GM12872 (cell line): ENCODE results near the gene ZP2.

ENCODE experiments used
- CTCF ChIP-seq: IDR thresholded peaks from 3 replicates; pipeline ENCODE4 v1.5.1; 2011; ENCODE audit warnings: low read depth, mild to moderate bottlenecking, low read length, moderate library complexity; ENCODE audit not compliant: insufficient read depth

The ZP2 gene

GRCh38 chr16:21167929-21168602 is 43.3 kb downstream of the ZP2 start:
- no peak for TF ChIP-seq CTCF

- no peak for TF ChIP-seq CTCF
These were observed 44.0 kb downstream of the ZP2 start for GRCh38 chr16:21167360-21167759.

- TF ChIP-seq CTCF = no peak
These were observed 44.8 kb downstream of the ZP2 start for GRCh38 chr16:21166561-21166961.

GRCh38 chr16:21164521-21165168 is 46.7 kb downstream of the ZP2 start:
- TF ChIP-seq CTCF = no peak

- TF ChIP-seq CTCF = no peak
These were observed 47.8 kb downstream of the ZP2 start for GRCh38 chr16:21163576-21163975.

- no peak for TF ChIP-seq CTCF
These were observed 48.7 kb downstream of the ZP2 start for GRCh38 chr16:21162661-21163151.

- TF ChIP-seq CTCF = no peak
These were observed 50.2 kb downstream of the ZP2 start for GRCh38 chr16:21161211-21161610.
